Stimulated activated CD4-positive, alpha-beta T cell treated with anti-CD3 and anti-CD28 coated beads, TNF-alpha, amount 100 ng/mL, for 24 hours (primary cell): ENCODE results near the gene AEBP2.

Experiments
- DNase-seq, 3 experiments: peaks; one replicate each; pipeline ENCODE4 v3.0.0-alpha.2; 2020; ENCODE audit warnings: low read depth in 3 of 3

The AEBP2 gene

GRCh38 chr12:19506497-19506896, 67.2 kb downstream of the AEBP2 start:
- DNase-seq = no peak

- DNase-seq = no peak
Measured at GRCh38 chr12:19507823-19508222, 68.5 kb downstream of the AEBP2 start.

GRCh38 chr12:19510461-19510860, 71.2 kb downstream of the AEBP2 start:
- DNase-seq = no peak

GRCh38 chr12:19515179-19515578, 75.9 kb downstream of the AEBP2 start:
- DNase-seq = no peak

GRCh38 chr12:19517583-19517982, 78.3 kb downstream of the AEBP2 start:
- no peak for DNase-seq

GRCh38 chr12:19518209-19518608, 78.9 kb downstream of the AEBP2 start:
- DNase-seq = no peak

- no peak for DNase-seq
Measured at GRCh38 chr12:19520646-19521415, 81.5 kb downstream of the AEBP2 start.

- no peak for DNase-seq
Measured at GRCh38 chr12:19525274-19525673, 86.0 kb downstream of the AEBP2 start.

GRCh38 chr12:19527866-19528265, 88.6 kb downstream of the AEBP2 start:
- no peak for DNase-seq

- no peak for DNase-seq
Measured at GRCh38 chr12:19528750-19529149, 89.5 kb downstream of the AEBP2 start.

- DNase-seq = no peak
Measured at GRCh38 chr12:19529951-19530636, 90.8 kb downstream of the AEBP2 start.

GRCh38 chr12:19530637-19531023, 91.3 kb downstream of the AEBP2 start:
- DNase-seq = no peak

GRCh38 chr12:19533567-19533966, 94.3 kb downstream of the AEBP2 start:
- DNase-seq = no peak

GRCh38 chr12:19539071-19539470, 99.8 kb downstream of the AEBP2 start:
- no peak for DNase-seq

GRCh38 chr12:19539836-19540235, 100.5 kb downstream of the AEBP2 start:
- no peak for DNase-seq

- no peak for DNase-seq
Measured at GRCh38 chr12:19542606-19543005, 103.3 kb downstream of the AEBP2 start.

GRCh38 chr12:19544353-19544752, 105.1 kb downstream of the AEBP2 start:
- DNase-seq = no peak

- DNase-seq = no peak
Measured at GRCh38 chr12:19545301-19545700, 106.0 kb downstream of the AEBP2 start.

GRCh38 chr12:19546027-19546426, 106.7 kb downstream of the AEBP2 start:
- DNase-seq = no peak

- DNase-seq = no peak
Measured at GRCh38 chr12:19546611-19547162, 107.4 kb downstream of the AEBP2 start.

- no peak for DNase-seq
Measured at GRCh38 chr12:19547271-19547671, 108.0 kb downstream of the AEBP2 start.

- no peak for DNase-seq
Measured at GRCh38 chr12:19548834-19549233, 109.5 kb downstream of the AEBP2 start.

- no peak for DNase-seq
Measured at GRCh38 chr12:19550626-19551025, 111.3 kb downstream of the AEBP2 start.
